Measurements from ENCODE around the gene RPL29.

Gene RPL29

DNA sequence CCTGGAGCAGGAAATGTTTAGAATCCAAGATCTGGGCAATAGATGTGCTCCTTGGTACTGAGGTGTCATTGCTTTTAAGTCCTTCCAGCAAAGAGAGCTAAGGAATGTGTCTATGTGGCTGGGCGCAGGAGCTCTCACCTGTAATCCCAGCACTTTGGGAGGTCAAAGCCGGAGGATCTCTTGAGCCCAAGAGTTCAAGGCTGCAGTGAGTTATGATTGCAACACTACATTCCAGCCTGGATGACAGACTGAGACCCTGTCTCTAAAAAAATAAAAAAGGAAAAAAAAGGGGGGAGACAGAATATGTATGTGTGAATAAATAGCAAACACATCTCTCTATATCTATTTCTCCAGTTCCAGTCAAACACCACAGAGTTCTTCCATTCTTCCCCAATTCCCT is 44.8 kb downstream of the RPL29 start:
- TF ChIP-seq FOXM1 (IDR thresholded peaks at IDR 0.05; ENCODE audit: borderline replicate concordance, low read depth) = no peak

DNA sequence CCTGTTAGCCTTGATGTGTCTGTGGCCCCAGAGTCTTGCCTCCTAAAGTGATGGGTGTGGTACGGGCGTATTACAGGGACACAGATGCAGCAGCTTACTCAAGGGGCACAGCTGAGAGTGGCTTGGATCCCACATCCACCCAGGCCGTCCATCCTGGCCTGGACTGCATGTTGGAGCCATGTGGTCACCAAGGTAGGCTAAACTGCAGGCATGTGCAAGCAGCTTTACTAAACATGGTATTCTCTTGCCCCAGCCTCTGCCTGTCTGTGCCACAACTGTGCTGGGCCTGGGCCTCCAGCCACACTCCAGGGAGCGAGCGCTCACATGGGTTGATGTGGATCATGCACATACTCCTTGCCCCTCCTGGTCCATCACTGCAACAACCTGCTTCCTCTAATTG is 46.6 kb downstream of the RPL29 start:
- TF ChIP-seq ZBTB7A (IDR thresholded peaks at IDR 0.05; ENCODE audit: low read depth) = no peak
- no peak for TF ChIP-seq TAF1 (IDR thresholded peaks at IDR 0.05; ENCODE audit: low read depth)
- no peak for TF ChIP-seq TCF12 (IDR thresholded peaks at IDR 0.05; ENCODE audit: low read depth)

DNA sequence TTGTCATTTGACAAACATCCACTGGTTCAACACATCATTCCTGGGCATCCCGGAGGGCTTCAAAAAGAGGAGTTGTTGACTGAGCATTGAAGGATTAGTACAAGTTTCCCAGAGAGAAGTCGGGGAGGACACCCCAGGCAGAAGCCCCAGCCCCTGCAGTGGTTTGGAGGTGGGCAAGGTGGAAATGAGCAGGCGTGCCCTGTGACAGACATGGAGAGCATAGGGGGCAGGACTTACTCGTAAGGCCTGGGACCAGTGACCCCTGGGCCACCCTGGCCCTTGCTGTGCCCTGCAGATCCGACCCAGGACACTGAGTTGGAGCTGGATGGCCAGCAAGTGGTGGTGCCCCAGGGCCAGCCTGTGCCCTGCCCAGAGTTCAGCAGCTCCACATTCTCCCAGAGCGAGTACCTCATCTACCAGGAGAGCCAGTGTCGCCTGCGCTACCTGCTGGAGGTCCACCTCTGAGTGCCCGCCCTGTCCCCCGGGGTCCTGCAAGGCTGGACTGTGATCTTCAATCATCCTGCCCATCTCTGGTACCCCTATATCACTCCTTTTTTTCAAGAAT is 47.6 kb downstream of the RPL29 start:
- TF ChIP-seq, protein P1, sequence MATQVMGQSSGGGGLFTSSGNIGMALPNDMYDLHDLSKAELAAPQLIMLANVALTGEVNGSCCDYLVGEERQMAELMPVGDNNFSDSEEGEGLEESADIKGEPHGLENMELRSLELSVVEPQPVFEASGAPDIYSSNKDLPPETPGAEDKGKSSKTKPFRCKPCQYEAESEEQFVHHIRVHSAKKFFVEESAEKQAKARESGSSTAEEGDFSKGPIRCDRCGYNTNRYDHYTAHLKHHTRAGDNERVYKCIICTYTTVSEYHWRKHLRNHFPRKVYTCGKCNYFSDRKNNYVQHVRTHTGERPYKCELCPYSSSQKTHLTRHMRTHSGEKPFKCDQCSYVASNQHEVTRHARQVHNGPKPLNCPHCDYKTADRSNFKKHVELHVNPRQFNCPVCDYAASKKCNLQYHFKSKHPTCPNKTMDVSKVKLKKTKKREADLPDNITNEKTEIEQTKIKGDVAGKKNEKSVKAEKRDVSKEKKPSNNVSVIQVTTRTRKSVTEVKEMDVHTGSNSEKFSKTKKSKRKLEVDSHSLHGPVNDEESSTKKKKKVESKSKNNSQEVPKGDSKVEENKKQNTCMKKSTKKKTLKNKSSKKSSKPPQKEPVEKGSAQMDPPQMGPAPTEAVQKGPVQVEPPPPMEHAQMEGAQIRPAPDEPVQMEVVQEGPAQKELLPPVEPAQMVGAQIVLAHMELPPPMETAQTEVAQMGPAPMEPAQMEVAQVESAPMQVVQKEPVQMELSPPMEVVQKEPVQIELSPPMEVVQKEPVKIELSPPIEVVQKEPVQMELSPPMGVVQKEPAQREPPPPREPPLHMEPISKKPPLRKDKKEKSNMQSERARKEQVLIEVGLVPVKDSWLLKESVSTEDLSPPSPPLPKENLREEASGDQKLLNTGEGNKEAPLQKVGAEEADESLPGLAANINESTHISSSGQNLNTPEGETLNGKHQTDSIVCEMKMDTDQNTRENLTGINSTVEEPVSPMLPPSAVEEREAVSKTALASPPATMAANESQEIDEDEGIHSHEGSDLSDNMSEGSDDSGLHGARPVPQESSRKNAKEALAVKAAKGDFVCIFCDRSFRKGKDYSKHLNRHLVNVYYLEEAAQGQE (IDR thresholded peaks at IDR 0.05; ENCODE audit: low read depth) = no peak
- no peak for TF ChIP-seq FOXM1 (IDR thresholded peaks at IDR 0.05; ENCODE audit: borderline replicate concordance, low read depth)
- TF ChIP-seq TEAD4 (IDR thresholded peaks at IDR 0.05) = no peak
- no peak for TF ChIP-seq EGR1 (IDR thresholded peaks at IDR 0.05)
- no peak for TF ChIP-seq TAF1 (IDR thresholded peaks at IDR 0.05; ENCODE audit: low read depth)
- TF ChIP-seq CREB1 (IDR thresholded peaks at IDR 0.05; ENCODE audit: low read depth) = no peak
- TF ChIP-seq CEBPB (IDR thresholded peaks at IDR 0.05) = no peak
- no peak for TF ChIP-seq YY1 (IDR thresholded peaks at IDR 0.05; ENCODE audit: low read depth)
- TF ChIP-seq, protein P2, sequence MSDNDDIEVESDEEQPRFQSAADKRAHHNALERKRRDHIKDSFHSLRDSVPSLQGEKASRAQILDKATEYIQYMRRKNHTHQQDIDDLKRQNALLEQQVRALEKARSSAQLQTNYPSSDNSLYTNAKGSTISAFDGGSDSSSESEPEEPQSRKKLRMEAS (IDR thresholded peaks at IDR 0.05) = no peak
- no peak for TF ChIP-seq ZBTB7A (IDR thresholded peaks at IDR 0.05; ENCODE audit: low read depth)
- no peak for TF ChIP-seq NFIC (IDR thresholded peaks at IDR 0.05)
- TF ChIP-seq TCF12 (IDR thresholded peaks at IDR 0.05; ENCODE audit: low read depth) = no peak

DNA sequence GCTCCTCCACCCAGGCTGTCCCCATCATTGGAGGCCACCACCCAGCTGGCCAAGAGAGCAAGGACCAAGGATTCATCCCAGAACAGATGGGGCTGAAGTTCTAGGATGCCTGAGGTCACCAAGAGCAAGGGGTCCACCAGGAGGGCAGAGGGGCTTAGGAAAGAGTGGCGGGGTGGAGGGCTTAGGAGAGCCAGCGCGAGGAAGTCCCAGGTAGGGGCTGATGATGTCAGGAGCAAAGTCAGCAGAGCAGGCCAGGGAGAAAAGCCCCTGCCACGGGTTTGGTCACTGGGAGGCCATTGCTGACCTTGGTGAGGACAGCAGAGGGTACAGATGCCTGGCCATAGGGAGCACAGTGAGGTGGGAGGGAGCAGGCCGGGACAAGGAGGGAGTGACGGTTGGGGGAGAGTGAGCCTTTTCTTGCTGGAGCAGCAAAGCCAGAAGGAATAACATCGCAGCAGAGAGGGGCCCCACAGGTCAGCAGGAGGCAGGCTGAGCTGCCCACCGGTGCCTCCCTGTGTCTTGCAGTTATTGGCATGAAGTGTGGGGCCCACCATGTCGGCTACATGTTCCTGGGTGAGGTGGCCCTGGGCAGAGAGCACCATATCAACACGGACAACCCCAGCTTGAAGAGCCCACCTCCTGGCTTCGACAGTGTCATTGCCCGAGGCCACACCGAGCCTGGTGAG is 48.3 kb downstream of the RPL29 start:
- TF ChIP-seq TEAD4 (IDR thresholded peaks at IDR 0.05) = no peak
- TF ChIP-seq RAD21 (IDR thresholded peaks at IDR 0.05; ENCODE audit: low read depth) = no peak

DNA sequence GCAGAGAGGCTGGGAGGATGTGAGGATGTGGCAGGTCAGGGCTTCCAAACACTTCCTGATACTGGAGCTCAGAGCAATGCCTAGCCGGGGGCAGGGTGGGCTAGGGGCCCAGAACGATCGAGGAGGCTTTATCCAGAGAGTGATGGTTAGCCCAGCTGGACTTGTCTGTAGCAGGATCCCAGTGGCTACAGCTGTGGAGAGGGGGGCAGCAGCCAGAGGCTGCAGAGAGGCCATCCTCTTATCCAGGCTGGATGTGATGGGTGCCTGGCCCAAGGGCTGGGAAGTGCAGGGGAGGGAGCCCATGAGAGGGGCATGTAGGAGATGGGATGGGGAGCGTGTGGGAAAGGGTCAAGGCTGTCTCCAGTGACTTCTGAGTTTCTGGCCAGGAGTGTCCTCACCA is 48.9 kb downstream of the RPL29 start:
- TF ChIP-seq FOXM1 (IDR thresholded peaks at IDR 0.05; ENCODE audit: borderline replicate concordance, low read depth) (no peak), TEAD4 (IDR thresholded peaks at IDR 0.05) (no peak), EGR1 (IDR thresholded peaks at IDR 0.05) (no peak)
- TF ChIP-seq, protein P1 (IDR thresholded peaks at IDR 0.05; ENCODE audit: low read depth) = no peak
- TF ChIP-seq, protein P3, sequence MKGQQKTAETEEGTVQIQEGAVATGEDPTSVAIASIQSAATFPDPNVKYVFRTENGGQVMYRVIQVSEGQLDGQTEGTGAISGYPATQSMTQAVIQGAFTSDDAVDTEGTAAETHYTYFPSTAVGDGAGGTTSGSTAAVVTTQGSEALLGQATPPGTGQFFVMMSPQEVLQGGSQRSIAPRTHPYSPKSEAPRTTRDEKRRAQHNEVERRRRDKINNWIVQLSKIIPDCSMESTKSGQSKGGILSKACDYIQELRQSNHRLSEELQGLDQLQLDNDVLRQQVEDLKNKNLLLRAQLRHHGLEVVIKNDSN (IDR thresholded peaks at IDR 0.05) = no peak

DNA sequence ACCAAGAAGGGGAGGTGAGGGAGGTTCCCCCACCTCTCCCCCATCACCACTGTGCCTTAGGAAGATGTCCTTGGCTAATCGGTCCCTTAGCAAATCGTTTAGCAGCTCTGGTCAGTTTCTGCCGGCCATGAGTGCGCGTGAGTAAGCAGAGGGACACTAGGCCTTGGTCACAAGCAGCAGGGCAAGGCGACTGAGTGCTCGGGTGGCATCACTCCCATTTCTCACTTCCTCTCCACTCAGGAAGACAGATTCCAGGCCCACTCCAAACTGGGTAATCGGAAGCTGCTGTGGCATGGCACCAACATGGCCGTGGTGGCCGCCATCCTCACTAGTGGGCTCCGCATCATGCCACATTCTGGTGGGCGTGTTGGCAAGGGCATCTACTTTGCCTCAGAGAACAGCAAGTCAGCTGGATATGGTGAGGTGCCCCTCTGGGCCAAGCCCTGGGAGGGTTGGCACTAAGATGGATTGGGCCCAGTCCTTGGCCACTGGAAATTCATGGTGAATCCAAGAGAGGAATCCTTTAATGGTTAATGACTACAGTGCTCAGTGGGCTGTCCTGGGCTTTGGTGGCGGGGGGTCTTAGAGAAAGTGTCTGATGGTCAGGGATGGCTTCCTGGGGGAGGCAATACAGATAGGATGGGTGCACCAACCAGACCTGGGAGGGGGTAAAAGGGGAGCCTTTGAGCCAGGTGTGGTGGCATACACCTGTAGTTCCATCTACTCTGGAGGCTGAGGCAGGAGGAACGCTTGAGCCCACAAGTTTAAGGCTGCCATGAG is 49.6 kb downstream of the RPL29 start:
- TF ChIP-seq YY1 (IDR thresholded peaks at IDR 0.05; ENCODE audit: low read depth) (no peak), RAD21 (IDR thresholded peaks at IDR 0.05; ENCODE audit: low read depth) (no peak), FOXM1 (IDR thresholded peaks at IDR 0.05; ENCODE audit: borderline replicate concordance, low read depth) (no peak), EP300 (IDR thresholded peaks at IDR 0.05; ENCODE audit: borderline replicate concordance) (no peak)

DNA sequence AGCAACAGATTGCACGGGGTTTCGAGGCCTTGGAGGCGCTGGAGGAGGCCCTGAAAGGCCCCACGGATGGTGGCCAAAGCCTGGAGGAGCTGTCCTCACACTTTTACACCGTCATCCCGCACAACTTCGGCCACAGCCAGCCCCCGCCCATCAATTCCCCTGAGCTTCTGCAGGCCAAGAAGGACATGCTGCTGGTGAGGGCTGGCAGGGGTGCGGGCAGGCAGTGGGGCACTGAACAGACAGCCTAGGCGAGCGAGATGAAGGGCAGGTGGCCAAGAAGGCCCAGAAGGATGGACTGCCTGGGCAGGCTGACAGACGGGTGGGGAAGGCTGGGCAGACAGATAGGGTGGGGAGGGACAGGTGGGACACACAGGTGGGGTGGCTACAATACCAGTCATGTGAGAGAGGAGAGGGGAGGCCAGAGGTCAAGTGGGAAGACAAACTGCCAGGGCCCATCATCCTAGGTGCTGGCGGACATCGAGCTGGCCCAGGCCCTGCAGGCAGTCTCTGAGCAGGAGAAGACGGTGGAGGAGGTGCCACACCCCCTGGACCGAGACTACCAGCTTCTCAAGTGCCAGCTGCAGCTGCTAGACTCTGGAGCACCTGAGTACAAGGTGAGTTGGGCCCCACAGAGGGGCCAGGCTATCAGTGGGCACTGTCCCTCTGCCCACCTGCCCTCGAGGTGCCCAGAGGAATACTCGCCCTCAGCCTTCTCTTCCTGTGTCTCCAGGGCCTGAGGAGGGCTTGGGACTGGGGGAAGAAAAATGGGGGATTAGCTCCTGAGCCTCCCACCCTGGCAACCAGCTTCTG is 50.5 kb downstream of the RPL29 start:
- TF ChIP-seq YY1 (IDR thresholded peaks at IDR 0.05; ENCODE audit: low read depth) (no peak), CEBPB (IDR thresholded peaks at IDR 0.05) (no peak), EGR1 (IDR thresholded peaks at IDR 0.05) (no peak)
- TF ChIP-seq, protein P2 (IDR thresholded peaks at IDR 0.05) = no peak
